Right lung (tissue), 5 donors: ENCODE results near the gene GPER1. TPM values are rescaled to one million over a fixed set of nuclear protein-coding genes. Genes with fewer than 3 reads are reported as not detected.
"Not testable (repeated sequence)": the region's sequence is repeated elsewhere in the genome, so short reads cannot be mapped to it uniquely, and the experiment has no call there.

Source experiments
- DNase-seq, 2 donors: peaks; one replicate each; pipeline ENCODE4 v3.0.0-alpha.2; 2013
- polyA plus RNA-seq, 5 donors: library from polyadenylated mRNA; unstranded; fragments of 120-200 nt; gene quantifications; one replicate each; pipeline versions ENCODE4 v1.2.1 to v1.2.3, GENCODE V29; 2013; ENCODE audit warnings: inconsistent platforms in 1 of 5, low replicate concordance in 1 of 5; ENCODE audit not compliant: insufficient read length in 5 of 5, insufficient read depth in 1 of 5

The GPER1 gene
- polyA plus RNA-seq, 5 donors: 3.9 to 9.6 (median 5.8) TPM

GRCh38 chr7:1066242-1066588 lies 21.7 kb upstream of the GPER1 start:
- no peak for DNase-seq

DNA sequence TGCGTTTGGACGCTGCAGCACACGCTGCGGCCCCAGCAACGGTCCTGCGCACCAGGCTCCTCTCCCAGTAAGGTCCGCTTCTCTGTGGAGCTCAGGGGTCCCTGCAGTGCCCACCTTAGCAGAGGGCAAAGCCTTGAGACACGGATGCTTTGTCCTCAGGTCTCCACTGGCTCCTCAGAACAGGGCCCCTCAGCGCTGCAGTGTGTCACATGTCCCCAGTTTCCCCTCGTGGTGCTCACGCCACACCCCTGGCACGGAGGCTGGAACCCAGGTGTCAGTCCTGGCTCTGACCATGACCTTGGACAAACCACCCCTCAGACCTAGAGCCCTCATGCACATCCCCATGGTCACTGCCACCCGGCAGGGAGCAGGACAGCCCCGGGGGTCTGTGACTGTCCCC lies 19.9 kb upstream of the GPER1 start:
- DNase-seq: no peak

DNA sequence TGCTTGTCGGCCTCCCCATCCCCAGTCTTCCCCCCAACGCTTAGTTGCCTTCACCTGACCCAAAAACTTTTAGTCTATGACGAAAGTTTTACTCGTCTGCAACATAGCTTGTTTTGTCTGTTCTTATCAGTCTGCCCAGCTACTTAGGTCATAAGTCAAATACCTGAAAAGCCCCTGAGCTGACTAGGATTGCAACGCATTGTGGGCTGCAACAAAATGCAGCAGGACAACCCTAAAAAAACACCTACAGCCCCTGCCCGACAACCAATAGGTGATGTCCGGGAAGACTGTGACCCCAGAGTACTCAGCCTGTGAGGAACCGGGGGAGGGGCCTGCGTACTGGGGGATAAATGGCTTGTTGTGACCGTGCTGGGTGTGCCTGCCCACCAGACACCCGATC lies 19.3 kb upstream of the GPER1 start:
- DNase-seq: no peak

GRCh38 chr7:1070544-1071011 lies 17.3 kb upstream of the GPER1 start:
- DNase-seq: no peak

DNA sequence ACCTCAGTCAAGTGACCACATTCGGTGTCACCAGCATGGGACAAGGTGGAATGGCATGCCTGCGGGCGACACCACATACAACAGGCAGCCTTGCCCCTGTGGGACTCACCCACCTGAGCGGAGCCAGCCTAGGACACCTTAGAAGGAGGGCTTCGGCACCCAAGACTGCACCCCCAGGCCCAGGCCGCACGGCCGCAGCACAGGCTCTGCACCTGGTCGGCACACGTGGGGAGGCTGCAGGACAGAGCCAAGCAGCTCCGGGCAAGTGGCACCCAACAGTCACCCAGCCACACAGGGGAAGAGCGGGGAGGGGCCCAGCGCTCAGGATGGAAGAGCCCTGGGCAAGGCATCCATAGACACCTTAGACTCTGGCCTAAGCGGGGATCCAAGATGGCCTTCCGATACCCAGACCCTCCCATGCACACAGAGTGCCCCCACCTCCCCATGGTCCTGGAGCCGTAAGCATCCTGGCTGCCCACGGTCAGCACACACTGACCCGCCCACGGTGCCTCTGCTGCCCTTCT lies 16.1 kb upstream of the GPER1 start:
- no peak for DNase-seq

DNA sequence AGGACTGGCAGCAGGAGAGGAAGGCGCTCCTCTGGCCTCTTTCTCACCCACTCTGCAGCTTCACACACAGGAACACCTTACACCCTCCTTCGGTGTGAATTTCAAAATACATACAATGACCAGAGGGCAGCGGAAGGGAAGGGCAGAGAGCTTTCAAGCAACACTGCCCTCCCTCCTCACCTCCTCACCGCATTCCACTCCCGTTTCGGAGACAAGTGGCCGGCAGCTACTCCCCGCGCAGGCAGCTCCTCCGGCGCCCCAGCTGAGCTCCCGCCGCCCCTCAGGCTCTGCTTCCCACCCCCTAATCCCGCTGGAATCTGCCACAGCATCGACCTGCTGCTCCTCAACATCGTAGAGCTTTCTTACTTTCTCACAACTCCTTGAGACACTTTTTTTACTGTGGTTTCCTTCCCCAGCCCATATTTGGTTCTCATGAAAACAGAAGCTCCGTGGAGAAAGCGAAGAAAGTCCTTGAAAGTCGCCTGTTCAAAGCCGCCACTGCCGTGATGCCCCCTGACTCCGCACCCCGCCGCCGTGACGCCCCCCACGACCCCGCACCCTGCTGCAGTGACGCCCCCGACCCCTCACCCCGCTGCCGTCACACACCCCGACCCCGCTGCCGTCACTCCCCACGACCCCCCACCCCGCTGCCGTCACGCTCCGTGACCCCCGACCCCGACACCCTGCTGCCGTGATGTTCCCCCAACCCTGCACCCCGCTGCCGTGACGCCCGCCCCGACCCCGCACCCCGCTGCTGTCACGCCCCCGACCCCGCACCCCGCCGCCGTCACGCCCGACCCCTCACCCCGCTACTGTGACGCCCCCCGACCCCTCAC lies 14.6 kb upstream of the GPER1 start:
- DNase-seq: no peak

GRCh38 chr7:1074018-1074417 lies 13.9 kb upstream of the GPER1 start:
- not testable (repeated sequence) for DNase-seq

- DNase-seq: no peak
Measured at GRCh38 chr7:1074593-1075431, 13.1 kb upstream of the GPER1 start.

DNA sequence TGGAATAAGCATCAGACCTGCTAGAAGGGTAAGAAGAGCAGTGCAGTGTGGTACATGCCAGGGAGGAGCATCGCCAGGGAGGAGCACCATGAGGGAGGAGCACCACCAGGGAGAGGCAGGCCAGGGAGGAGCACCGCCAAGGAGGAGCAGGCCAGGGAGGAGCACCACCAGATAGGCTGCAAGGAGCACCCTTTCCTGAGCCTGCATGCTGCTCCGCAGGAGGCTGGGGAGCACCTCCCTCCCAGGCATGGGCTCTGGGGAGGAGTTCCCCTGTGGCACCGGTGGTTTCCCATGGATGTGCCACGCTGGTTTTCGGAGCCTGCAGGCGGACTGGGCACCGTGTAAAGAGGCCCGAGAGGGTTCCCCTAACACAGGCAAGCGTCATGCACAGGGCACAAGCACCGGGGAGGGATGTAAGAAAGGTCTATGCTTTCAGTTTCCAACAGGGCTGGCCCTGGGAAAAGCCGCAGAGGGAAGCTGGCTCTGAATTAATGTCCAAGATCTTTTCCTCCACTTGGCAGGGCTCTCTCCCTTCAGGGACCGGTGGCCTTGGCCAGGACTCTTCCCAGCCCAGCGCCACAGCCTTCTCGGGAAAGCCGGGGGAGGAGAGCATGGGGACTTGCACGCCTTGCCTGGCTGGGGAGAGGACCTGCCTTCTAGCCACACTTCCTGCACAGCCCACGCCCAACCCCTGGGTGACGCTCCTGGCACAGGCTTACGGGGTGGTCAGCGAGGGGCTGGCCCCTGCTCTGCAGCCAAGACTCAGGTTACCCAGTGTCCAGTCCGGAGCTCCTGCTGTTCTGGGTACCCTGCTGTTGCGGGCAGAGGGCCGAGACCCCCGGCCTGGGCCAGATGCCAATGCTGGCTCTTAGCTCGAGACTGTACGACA lies 11.5 kb upstream of the GPER1 start:
- DNase-seq: no peak

GRCh38 chr7:1078519-1078918 lies 9.4 kb upstream of the GPER1 start:
- no peak for DNase-seq

- no peak for DNase-seq
Measured at GRCh38 chr7:1078985-1079384, 8.9 kb upstream of the GPER1 start.

- no peak for DNase-seq
Measured at GRCh38 chr7:1079546-1079945, 8.4 kb upstream of the GPER1 start.

GRCh38 chr7:1080252-1080920 lies 7.5 kb upstream of the GPER1 start:
- no peak for DNase-seq

DNA sequence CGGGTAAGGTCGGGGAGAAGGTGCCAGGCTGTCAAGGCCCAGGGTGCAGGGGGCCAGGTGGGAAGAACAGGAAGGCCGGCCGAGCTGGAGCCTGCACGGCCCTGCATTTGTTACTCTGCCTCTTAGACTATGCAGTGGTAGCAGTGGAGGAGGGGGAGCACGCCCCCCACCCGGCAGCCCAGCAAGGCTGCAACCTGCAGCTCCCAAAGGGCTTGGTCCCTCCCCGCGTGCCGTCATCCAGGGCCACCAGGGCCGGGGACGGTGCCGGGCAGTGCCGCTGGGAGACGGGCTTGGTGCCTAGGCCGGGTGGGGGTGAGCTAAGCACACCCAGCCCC lies 7.0 kb upstream of the GPER1 start:
- DNase-seq: no peak

DNA sequence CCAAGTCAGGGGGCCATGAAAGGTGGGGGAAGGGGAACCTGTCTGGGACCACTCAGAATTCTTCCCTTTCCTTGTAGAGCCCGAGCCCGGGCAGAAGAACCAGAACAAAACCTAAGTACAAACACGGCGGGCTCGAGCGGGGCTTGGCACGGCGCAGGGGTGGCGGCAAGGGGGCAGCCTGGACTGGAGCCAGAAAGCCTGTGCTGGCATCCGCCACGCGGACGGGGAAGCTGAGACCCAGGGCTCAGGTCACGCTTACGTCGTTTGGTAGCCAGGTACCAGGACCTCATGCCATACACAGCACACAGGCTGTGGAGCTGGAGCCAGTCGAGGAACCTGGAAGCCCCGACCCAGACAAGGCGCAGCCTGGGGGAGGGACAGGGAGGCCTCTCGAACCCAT lies 6.6 kb upstream of the GPER1 start:
- DNase-seq: no peak

DNA sequence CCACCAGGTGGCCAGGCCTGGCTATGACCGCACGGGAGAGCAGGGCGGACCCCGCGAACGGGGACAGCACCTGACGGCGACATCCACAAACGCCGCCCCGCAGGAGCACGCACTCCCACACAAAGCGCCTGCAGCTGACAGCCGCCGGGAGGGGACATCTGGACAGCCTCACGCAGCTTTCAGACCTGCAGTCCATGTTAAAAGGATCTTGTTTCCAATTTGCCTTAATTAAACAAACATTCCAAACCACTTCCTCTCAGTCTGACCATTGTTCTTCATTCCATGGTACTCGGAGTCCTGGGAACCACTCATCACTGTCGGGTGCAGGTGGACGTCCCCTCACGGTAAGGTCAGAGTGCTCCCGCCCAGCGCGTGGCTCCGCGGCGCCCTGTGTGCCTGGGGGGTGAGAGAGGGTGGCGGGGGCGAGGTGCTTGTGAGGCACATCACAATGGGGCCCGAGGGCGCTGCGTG lies 5.9 kb upstream of the GPER1 start:
- no peak for DNase-seq

- no peak for DNase-seq
Measured at GRCh38 chr7:1083729-1084657, 3.9 kb upstream of the GPER1 start.

- no peak for DNase-seq
Measured at GRCh38 chr7:1085266-1085665, 2.6 kb upstream of the GPER1 start.

DNA sequence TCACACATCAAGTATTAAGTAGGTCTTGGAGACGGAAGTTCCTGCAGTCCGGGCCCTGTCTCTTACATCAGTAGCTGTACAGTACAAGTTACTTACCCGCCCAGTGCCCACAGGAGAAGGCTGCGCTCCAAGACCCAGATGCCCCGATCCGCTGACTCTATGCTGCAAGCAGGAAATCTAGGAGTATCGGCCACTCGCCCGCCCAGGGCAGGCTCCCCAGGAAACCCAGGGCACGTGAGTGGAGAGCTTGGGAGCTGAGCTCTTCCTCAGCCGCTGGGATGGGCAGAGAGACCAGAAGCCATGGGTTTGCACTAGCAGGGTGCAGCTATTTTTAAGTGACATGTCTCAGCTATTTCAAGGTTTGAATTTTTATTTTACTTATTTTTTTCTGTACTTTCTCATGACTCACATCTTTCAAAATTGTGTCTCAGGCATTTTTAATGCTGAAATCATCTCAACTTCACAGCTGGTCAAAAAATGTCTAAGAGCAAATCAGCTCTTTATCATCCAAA lies 1.9 kb upstream of the GPER1 start:
- DNase-seq: no peak
